ENCODE data around the gene GEMIN5. TPM values are rescaled to one million over a fixed set of nuclear protein-coding genes. Genes with fewer than 3 reads are reported as not detected.

GEMIN5 gene
- total and polyA plus RNA-seq, 2 of the 13 experiments (the other 11 are each of a cell fraction or from before 2014, with no cell fraction given), result 6.6 to 28.6 TPM

DNA sequence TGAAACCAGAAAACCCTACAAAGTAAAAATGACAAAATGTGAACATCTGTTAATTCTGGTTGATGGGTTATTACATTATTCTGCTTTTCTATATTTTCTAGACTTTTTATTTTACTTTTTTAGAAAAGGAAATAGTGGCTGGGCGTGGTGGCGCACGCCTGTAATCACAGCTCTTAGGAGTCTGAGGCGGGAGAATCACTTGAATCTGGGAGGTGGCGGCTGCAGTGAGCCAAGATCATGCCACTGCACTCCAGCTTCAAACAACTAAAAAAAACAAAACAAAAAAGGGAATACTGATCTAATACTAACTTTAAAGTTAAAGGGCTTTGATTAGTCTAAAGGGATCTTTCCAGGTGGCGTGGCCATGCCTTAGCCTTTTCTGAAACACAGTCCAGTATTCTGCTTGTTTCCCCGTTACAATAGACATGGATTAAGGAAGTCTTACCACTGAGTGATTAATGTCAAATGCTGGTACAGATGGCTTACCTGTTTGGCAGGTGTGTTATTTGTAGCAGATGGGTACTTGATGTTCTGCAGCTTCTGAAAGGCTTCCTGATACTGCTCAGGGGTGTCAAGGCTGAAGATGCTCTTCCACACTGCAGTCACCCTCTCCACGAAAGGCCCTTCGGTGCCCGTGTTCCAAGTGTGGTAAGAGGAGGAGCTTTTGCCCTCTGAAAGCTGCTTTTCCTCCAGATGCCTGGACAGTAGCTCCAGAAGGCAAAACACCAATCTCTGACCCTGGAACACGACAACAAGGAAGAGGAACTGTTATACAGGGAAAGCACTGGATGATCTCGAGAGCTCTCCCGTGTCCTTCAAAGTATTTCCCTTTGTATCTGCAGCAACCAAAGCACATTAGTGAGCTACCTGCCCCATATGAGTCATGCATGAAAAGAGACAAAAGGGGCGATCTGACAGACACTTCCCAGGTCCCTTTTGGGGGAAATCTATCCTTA is 42.1 kb downstream of the GEMIN5 start:
- 95% methylated on average over 14 of the region's 14 CpGs for WGBS (ENCODE audit: low lambda C conversion rate)
- ChIA-PET POLR2A (no interaction called here), CTCF (ENCODE audit: low intra/inter-chr PET ratio, low total read pairs) (no interaction called here)
- Histone ChIP-seq H3K27me3 (ENCODE audit: control insufficient read depth in 1 of 2, insufficient read depth in 2 of 2, low read length in 2 of 2) (no peaks in the 10 kb centered on the region), H3K36me3 (replicated peaks in 1 of 2; ENCODE audit: control insufficient read depth in 1 of 2, insufficient read depth in 2 of 2, low read length in 2 of 2) (peaks cover 35 to 86% of the 10 kb centered on the region in 2 experiments), H4K20me1 (ENCODE audit: insufficient read depth, low read length) (no peaks in the 10 kb centered on the region), H3K27ac (ENCODE audit: extremely low read length, insufficient read depth, low read length) (no peak overlapping the region), H2AFZ (ENCODE audit: low read length) (no peak overlapping the region), H3K79me2 (ENCODE audit: insufficient read depth, low read length) (no peaks in the 10 kb centered on the region), H3K9ac (ENCODE audit: insufficient read depth, low read depth, low read length) (no peak overlapping the region), H3K4me2 (ENCODE audit: low read depth, low read length) (no peak overlapping the region), H3K4me1 (ENCODE audit: insufficient read depth, low read length) (no peaks in the 10 kb centered on the region), H3K9me3 (ENCODE audit: low read length) (no peaks in the 10 kb centered on the region), H3K4me3 (replicated peaks in 1 of 3; ENCODE audit: insufficient read depth in 1 of 3, low read depth in 2 of 3, low read length in 3 of 3) (no peak overlapping the region)
- ATAC-seq (no peak), DNase-seq (ENCODE audit: low spot score) (no peak), FAIRE-seq (peak; percentile 15)
- in situ Hi-C loops (cut with HindIII; ENCODE audit: extremely low pct_ligation_motif_present, low pct_unique_long_range_greater_than_20kb) (no loop called here), intact Hi-C loops (cut with micrococcal nuclease; ENCODE audit: unreplicated experiment) (no loop called here)
- BruUV-seq (replicated peaks), result no TSS peak
- TF ChIP-seq, protein P1, sequence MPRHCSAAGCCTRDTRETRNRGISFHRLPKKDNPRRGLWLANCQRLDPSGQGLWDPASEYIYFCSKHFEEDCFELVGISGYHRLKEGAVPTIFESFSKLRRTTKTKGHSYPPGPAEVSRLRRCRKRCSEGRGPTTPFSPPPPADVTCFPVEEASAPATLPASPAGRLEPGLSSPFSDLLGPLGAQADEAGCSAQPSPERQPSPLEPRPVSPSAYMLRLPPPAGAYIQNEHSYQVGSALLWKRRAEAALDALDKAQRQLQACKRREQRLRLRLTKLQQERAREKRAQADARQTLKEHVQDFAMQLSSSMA (CRISPR knock-in tag; IDR thresholded peaks at IDR 0.05), result no peak
- no peak for TF ChIP-seq ZNF510 (CRISPR knock-in tag; IDR thresholded peaks at IDR 0.05; ENCODE audit: low read depth)
- TF ChIP-seq, protein P2, sequence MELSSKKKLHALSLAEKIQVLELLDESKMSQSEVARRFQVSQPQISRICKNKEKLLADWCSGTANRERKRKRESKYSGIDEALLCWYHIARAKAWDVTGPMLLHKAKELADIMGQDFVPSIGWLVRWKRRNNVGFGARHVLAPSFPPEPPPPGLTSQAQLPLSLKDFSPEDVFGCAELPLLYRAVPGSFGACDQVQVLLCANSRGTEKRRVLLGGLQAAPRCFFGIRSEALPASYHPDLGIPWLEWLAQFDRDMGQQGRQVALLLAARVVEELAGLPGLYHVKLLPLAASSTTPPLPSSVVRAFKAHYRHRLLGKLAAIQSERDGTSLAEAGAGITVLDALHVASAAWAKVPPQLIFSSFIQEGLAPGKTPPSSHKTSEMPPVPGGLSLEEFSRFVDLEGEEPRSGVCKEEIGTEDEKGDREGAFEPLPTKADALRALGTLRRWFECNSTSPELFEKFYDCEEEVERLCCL (CRISPR knock-in tag; IDR thresholded peaks at IDR 0.05; ENCODE audit: borderline replicate concordance), result no peak
- TF ChIP-seq FLYWCH1 (CRISPR knock-in tag; IDR thresholded peaks at IDR 0.05), result no peak
- TF ChIP-seq MLX (CRISPR knock-in tag; IDR thresholded peaks at IDR 0.05), result no peak
- TF ChIP-seq IRF9 (CRISPR knock-in tag; IDR thresholded peaks at IDR 0.05; ENCODE audit: borderline replicate concordance), result no peak
- no peak for TF ChIP-seq ZNF639 (CRISPR knock-in tag; conservative IDR thresholded peaks at IDR 0.05)
- TF ChIP-seq, protein P3, sequence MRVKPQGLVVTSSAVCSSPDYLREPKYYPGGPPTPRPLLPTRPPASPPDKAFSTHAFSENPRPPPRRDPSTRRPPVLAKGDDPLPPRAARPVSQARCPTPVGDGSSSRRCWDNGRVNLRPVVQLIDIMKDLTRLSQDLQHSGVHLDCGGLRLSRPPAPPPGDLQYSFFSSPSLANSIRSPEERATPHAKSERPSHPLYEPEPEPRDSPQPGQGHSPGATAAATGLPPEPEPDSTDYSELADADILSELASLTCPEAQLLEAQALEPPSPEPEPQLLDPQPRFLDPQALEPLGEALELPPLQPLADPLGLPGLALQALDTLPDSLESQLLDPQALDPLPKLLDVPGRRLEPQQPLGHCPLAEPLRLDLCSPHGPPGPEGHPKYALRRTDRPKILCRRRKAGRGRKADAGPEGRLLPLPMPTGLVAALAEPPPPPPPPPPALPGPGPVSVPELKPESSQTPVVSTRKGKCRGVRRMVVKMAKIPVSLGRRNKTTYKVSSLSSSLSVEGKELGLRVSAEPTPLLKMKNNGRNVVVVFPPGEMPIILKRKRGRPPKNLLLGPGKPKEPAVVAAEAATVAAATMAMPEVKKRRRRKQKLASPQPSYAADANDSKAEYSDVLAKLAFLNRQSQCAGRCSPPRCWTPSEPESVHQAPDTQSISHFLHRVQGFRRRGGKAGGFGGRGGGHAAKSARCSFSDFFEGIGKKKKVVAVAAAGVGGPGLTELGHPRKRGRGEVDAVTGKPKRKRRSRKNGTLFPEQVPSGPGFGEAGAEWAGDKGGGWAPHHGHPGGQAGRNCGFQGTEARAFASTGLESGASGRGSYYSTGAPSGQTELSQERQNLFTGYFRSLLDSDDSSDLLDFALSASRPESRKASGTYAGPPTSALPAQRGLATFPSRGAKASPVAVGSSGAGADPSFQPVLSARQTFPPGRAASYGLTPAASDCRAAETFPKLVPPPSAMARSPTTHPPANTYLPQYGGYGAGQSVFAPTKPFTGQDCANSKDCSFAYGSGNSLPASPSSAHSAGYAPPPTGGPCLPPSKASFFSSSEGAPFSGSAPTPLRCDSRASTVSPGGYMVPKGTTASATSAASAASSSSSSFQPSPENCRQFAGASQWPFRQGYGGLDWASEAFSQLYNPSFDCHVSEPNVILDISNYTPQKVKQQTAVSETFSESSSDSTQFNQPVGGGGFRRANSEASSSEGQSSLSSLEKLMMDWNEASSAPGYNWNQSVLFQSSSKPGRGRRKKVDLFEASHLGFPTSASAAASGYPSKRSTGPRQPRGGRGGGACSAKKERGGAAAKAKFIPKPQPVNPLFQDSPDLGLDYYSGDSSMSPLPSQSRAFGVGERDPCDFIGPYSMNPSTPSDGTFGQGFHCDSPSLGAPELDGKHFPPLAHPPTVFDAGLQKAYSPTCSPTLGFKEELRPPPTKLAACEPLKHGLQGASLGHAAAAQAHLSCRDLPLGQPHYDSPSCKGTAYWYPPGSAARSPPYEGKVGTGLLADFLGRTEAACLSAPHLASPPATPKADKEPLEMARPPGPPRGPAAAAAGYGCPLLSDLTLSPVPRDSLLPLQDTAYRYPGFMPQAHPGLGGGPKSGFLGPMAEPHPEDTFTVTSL (CRISPR knock-in tag; IDR thresholded peaks at IDR 0.05; ENCODE audit: borderline replicate concordance), result no peak

All from HepG2 (cell line).